GM18870 (cell line): ENCODE measurements around the gene TTC28.

ENCODE experiments used
- ATAC-seq: cut with Tn5 transposase; IDR thresholded peaks from one replicate; pipeline ENCODE4 v1.9.1; 2021; ENCODE audit warnings: moderate library complexity; ENCODE audit not compliant: unreplicated experiment

The TTC28 gene

GRCh38 chr22:28016781-28017557 lies 662.7 kb downstream of the TTC28 start:
- no peak for ATAC-seq

GRCh38 chr22:28015676-28016601 lies 663.7 kb downstream of the TTC28 start:
- no peak for ATAC-seq

- ATAC-seq: no peak
These were observed 664.6 kb downstream of the TTC28 start for GRCh38 chr22:28015046-28015425.

GRCh38 chr22:28014211-28015045 lies 665.2 kb downstream of the TTC28 start:
- no peak for ATAC-seq

- ATAC-seq: no peak
These were observed 666.0 kb downstream of the TTC28 start for GRCh38 chr22:28013611-28014010.

GRCh38 chr22:28012832-28013460 lies 666.7 kb downstream of the TTC28 start:
- ATAC-seq: no peak

- no peak for ATAC-seq
These were observed 670.3 kb downstream of the TTC28 start for GRCh38 chr22:28009272-28009827.

- no peak for ATAC-seq
These were observed 671.0 kb downstream of the TTC28 start for GRCh38 chr22:28008649-28009048.

GRCh38 chr22:28008056-28008455 lies 671.6 kb downstream of the TTC28 start:
- ATAC-seq: no peak

- ATAC-seq: no peak
These were observed 673.4 kb downstream of the TTC28 start for GRCh38 chr22:28006271-28006670.

GRCh38 chr22:28005513-28005912 lies 674.1 kb downstream of the TTC28 start:
- no peak for ATAC-seq

- ATAC-seq: no peak
These were observed 675.6 kb downstream of the TTC28 start for GRCh38 chr22:28004021-28004420.

- no peak for ATAC-seq
These were observed 676.6 kb downstream of the TTC28 start for GRCh38 chr22:28002863-28003565.

GRCh38 chr22:28002181-28002700 lies 677.4 kb downstream of the TTC28 start:
- ATAC-seq: no peak

- no peak for ATAC-seq
These were observed 678.3 kb downstream of the TTC28 start for GRCh38 chr22:28001171-28001835.

GRCh38 chr22:28000361-28000760 lies 679.3 kb downstream of the TTC28 start:
- ATAC-seq: no peak

GRCh38 chr22:27999876-28000275 lies 679.8 kb downstream of the TTC28 start:
- ATAC-seq: no peak

- no peak for ATAC-seq
These were observed 680.9 kb downstream of the TTC28 start for GRCh38 chr22:27998511-27999410.
